BLaER1 (cell line): Measurements from ENCODE around the gene ANKRD12.

Source experiments
- H3K27ac ChIP-seq: shearing (Covaris generic); formaldehyde crosslinking; 2 replicates; pipeline ENCODE4 v1.8.1; 2022
- H3K27me3 ChIP-seq: shearing (Covaris generic); formaldehyde crosslinking; 2 replicates; pipeline ENCODE4 v1.8.1; 2022
- H3K36me3 ChIP-seq: shearing (Covaris generic); formaldehyde crosslinking; 2 replicates; pipeline ENCODE4 v1.8.1; 2022
- H3K4me1 ChIP-seq: shearing (Covaris generic); formaldehyde crosslinking; 2 replicates; pipeline ENCODE4 v1.8.1; 2022
- H3K4me2 ChIP-seq: shearing (Covaris generic); formaldehyde crosslinking; 2 replicates; pipeline ENCODE4 v1.8.1; 2022
- H3K4me3 ChIP-seq: shearing (Covaris generic); formaldehyde crosslinking; 2 replicates; pipeline ENCODE4 v1.8.1; 2022
- H3K9ac ChIP-seq: shearing (Covaris generic); formaldehyde crosslinking; 2 replicates; pipeline ENCODE4 v1.8.1; 2022
- H3K9me3 ChIP-seq: shearing (Covaris generic); formaldehyde crosslinking; 2 replicates; pipeline ENCODE4 v1.8.1; 2022
- H4K20me1 ChIP-seq: shearing (Covaris generic); formaldehyde crosslinking; 2 replicates; pipeline ENCODE4 v1.8.1; 2022
- Cebpa-rat ChIP-seq: shearing (Covaris generic); IDR thresholded peaks from 2 replicates; pipeline ENCODE4 v1.8.1; 2022

Gene ANKRD12

GRCh38 chr18:9193031-9193430 lies 56.5 kb downstream of the ANKRD12 start:
- Histone ChIP-seq H3K36me3 (peaks cover 46% of the 10 kb centered on the region), H3K4me2 (no peak overlapping the region), H3K9ac (no peak overlapping the region), H3K9me3 (no peaks in the 10 kb centered on the region), H3K4me1 (no peaks in the 10 kb centered on the region), H3K27ac (no peak overlapping the region), H3K27me3 (no peaks in the 10 kb centered on the region), H3K4me3 (no peak overlapping the region), H4K20me1 (no peaks in the 10 kb centered on the region)
- no peak for TF ChIP-seq Cebpa-rat

- no peak overlapping the region for H3K9ac ChIP-seq
- no peaks in the 10 kb centered on the region for H3K4me1 ChIP-seq
- no peaks in the 10 kb centered on the region for H3K27me3 ChIP-seq
- no peak overlapping the region for H3K4me2 ChIP-seq
- no peak overlapping the region for H3K4me3 ChIP-seq
- H3K9me3 ChIP-seq: no peaks in the 10 kb centered on the region
- peaks cover 24% of the 10 kb centered on the region for H3K36me3 ChIP-seq
- H3K27ac ChIP-seq: no peak overlapping the region
- TF ChIP-seq Cebpa-rat: peak; percentile 32; the same call in 1 of the 2 replicates
- no peaks in the 10 kb centered on the region for H4K20me1 ChIP-seq
Measured at GRCh38 chr18:9196568-9196967, 60.0 kb downstream of the ANKRD12 start.

GRCh38 chr18:9199681-9200080 lies 63.1 kb downstream of the ANKRD12 start:
- Histone ChIP-seq H3K36me3 (peaks cover 16% of the 10 kb centered on the region), H3K9ac (no peak overlapping the region), H3K4me1 (no peaks in the 10 kb centered on the region), H3K4me3 (no peak overlapping the region), H4K20me1 (no peaks in the 10 kb centered on the region), H3K27ac (no peak overlapping the region), H3K4me2 (no peak overlapping the region), H3K9me3 (no peaks in the 10 kb centered on the region), H3K27me3 (no peaks in the 10 kb centered on the region)
- no peak for TF ChIP-seq Cebpa-rat

- Histone ChIP-seq H3K36me3 (peaks cover 14% of the 10 kb centered on the region), H3K27me3 (no peaks in the 10 kb centered on the region), H3K4me1 (no peaks in the 10 kb centered on the region), H3K4me3 (no peak overlapping the region), H3K27ac (no peak overlapping the region), H3K9me3 (no peaks in the 10 kb centered on the region), H3K4me2 (no peak overlapping the region), H3K9ac (no peak overlapping the region), H4K20me1 (no peaks in the 10 kb centered on the region)
- TF ChIP-seq Cebpa-rat: no peak
Measured at GRCh38 chr18:9201224-9201623, 64.6 kb downstream of the ANKRD12 start.

- Histone ChIP-seq H3K9me3 (no peaks in the 10 kb centered on the region), H3K36me3 (peaks cover 22% of the 10 kb centered on the region), H3K27ac (no peak overlapping the region), H4K20me1 (no peaks in the 10 kb centered on the region), H3K9ac (no peak overlapping the region), H3K27me3 (no peaks in the 10 kb centered on the region), H3K4me1 (no peaks in the 10 kb centered on the region; the same call in 1 of the 2 replicates), H3K4me3 (no peak overlapping the region), H3K4me2 (no peak overlapping the region)
- no peak for TF ChIP-seq Cebpa-rat
Measured at GRCh38 chr18:9204659-9205058, 68.1 kb downstream of the ANKRD12 start.

- Histone ChIP-seq H3K4me2 (no peak overlapping the region), H3K9me3 (no peaks in the 10 kb centered on the region), H4K20me1 (no peaks in the 10 kb centered on the region), H3K27ac (no peak overlapping the region), H3K27me3 (no peaks in the 10 kb centered on the region), H3K9ac (no peak overlapping the region), H3K4me1 (no peaks in the 10 kb centered on the region; the same call in 1 of the 2 replicates), H3K4me3 (no peak overlapping the region), H3K36me3 (peaks cover 27% of the 10 kb centered on the region)
- no peak for TF ChIP-seq Cebpa-rat
Measured at GRCh38 chr18:9206421-9206820, 69.8 kb downstream of the ANKRD12 start.

GRCh38 chr18:9209279-9209678 lies 72.7 kb downstream of the ANKRD12 start:
- no peak for TF ChIP-seq Cebpa-rat
- Histone ChIP-seq H3K9ac (no peak overlapping the region), H4K20me1 (no peaks in the 10 kb centered on the region), H3K9me3 (no peaks in the 10 kb centered on the region), H3K36me3 (peaks cover 24% of the 10 kb centered on the region), H3K4me3 (no peak overlapping the region), H3K4me2 (no peak overlapping the region), H3K27me3 (no peaks in the 10 kb centered on the region), H3K4me1 (no peaks in the 10 kb centered on the region; the same call in 1 of the 2 replicates), H3K27ac (no peak overlapping the region)

- no peak for TF ChIP-seq Cebpa-rat
- H3K27ac ChIP-seq: no peak overlapping the region
- H3K4me1 ChIP-seq: no peaks in the 10 kb centered on the region; the same call in none of the 2 replicates
- no peak overlapping the region for H3K9ac ChIP-seq
- H3K9me3 ChIP-seq: no peaks in the 10 kb centered on the region
- H3K4me3 ChIP-seq: no peak overlapping the region
- peaks cover 34% of the 10 kb centered on the region for H3K36me3 ChIP-seq
- no peak overlapping the region for H3K4me2 ChIP-seq
- no peaks in the 10 kb centered on the region for H4K20me1 ChIP-seq
- H3K27me3 ChIP-seq: no peaks in the 10 kb centered on the region
Measured at GRCh38 chr18:9210966-9211365, 74.4 kb downstream of the ANKRD12 start.

- no peak overlapping the region for H3K4me2 ChIP-seq
- H3K4me1 ChIP-seq: no peaks in the 10 kb centered on the region; the same call in none of the 2 replicates
- TF ChIP-seq Cebpa-rat: no peak
- H3K9ac ChIP-seq: no peak overlapping the region
- H4K20me1 ChIP-seq: no peaks in the 10 kb centered on the region
- no peaks in the 10 kb centered on the region for H3K9me3 ChIP-seq
- H3K27ac ChIP-seq: no peak overlapping the region
- no peak overlapping the region for H3K4me3 ChIP-seq
- H3K27me3 ChIP-seq: no peaks in the 10 kb centered on the region
- H3K36me3 ChIP-seq: peaks cover 42% of the 10 kb centered on the region
Measured at GRCh38 chr18:9211955-9212354, 75.4 kb downstream of the ANKRD12 start.

- no peak for TF ChIP-seq Cebpa-rat
- Histone ChIP-seq H3K4me3 (no peak overlapping the region), H4K20me1 (no peaks in the 10 kb centered on the region), H3K4me2 (no peak overlapping the region), H3K27ac (no peak overlapping the region), H3K4me1 (no peaks in the 10 kb centered on the region; the same call in 1 of the 2 replicates), H3K27me3 (no peaks in the 10 kb centered on the region), H3K36me3 (peaks cover 55% of the 10 kb centered on the region), H3K9me3 (no peaks in the 10 kb centered on the region), H3K9ac (no peak overlapping the region)
Measured at GRCh38 chr18:9215221-9215933, 78.8 kb downstream of the ANKRD12 start.
